ENCODE results near the gene NCBP2. TPM values are rescaled to one million over a fixed set of nuclear protein-coding genes. Genes with fewer than 3 reads are reported as not detected.

NCBP2 gene
- total and polyA plus RNA-seq, 7 donors: 35.7 to 60.7 (median 44.9) TPM

- Histone ChIP-seq H3K4me3 (no peak overlapping the region), H3K27me3 (no peaks in the 10 kb centered on the region), H3K36me3 (peaks cover 18 to 65% (median 43%) of the 10 kb centered on the region in 4 donors), H3K4me1 (peaks cover 0 to 23% (median 13%) of the 10 kb centered on the region in 4 donors), H3K27ac (no peak overlapping the region), H3K9me3 (no peaks in the 10 kb centered on the region)
- TF ChIP-seq EP300 (IDR thresholded peaks at IDR 0.05): no peak
- no peak for TF ChIP-seq POLR2AphosphoS5 (IDR thresholded peaks at IDR 0.05)
- TF ChIP-seq POLR2A (IDR thresholded peaks at IDR 0.05): no peak
- TF ChIP-seq, protein P1, sequence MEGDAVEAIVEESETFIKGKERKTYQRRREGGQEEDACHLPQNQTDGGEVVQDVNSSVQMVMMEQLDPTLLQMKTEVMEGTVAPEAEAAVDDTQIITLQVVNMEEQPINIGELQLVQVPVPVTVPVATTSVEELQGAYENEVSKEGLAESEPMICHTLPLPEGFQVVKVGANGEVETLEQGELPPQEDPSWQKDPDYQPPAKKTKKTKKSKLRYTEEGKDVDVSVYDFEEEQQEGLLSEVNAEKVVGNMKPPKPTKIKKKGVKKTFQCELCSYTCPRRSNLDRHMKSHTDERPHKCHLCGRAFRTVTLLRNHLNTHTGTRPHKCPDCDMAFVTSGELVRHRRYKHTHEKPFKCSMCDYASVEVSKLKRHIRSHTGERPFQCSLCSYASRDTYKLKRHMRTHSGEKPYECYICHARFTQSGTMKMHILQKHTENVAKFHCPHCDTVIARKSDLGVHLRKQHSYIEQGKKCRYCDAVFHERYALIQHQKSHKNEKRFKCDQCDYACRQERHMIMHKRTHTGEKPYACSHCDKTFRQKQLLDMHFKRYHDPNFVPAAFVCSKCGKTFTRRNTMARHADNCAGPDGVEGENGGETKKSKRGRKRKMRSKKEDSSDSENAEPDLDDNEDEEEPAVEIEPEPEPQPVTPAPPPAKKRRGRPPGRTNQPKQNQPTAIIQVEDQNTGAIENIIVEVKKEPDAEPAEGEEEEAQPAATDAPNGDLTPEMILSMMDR (IDR thresholded peaks at IDR 0.05): no peak
- 92% methylated on average over 2 of the region's 2 CpGs for WGBS, 2 donors
- no peak for DNase-seq
- intact Hi-C loops (cut with DNase I): no loop called here
These were observed 4.2 kb downstream of the NCBP2 start for GRCh38 chr3:196938124-196938523.

DNA sequence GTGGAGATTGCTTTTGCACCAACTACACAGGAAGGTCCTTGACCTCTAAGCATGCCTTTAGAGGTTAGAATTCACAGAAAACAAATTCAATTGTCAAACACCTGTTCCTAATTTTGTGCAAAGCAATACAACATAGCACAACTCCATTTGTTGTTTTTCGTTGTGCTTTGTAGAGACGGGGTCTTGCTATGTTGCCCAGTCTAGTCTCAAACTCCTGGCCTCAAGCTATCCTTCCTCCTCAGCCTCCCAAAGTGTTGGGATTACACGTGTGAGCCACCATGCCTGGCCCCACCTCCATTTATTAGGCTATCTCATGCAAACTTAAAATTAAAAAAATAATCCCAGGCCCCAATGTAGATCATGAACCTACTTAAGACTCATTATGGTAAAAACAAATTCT is 6.0 kb downstream of the NCBP2 start:
- H3K4me1 ChIP-seq: peaks cover 0 to 15% (median 10%) of the 10 kb centered on the region in 4 donors
- H3K27ac ChIP-seq: no peak overlapping the region
- H3K27me3 ChIP-seq: no peaks in the 10 kb centered on the region
- intact Hi-C loops (cut with DNase I): no loop called here
- TF ChIP-seq POLR2AphosphoS5 (IDR thresholded peaks at IDR 0.05) (no peak), EP300 (IDR thresholded peaks at IDR 0.05) (no peak)
- TF ChIP-seq, protein P1 (IDR thresholded peaks at IDR 0.05): no peak
- H3K36me3 ChIP-seq: peaks cover 18 to 82% (median 50%) of the 10 kb centered on the region in 4 donors
- no peaks in the 10 kb centered on the region for H3K9me3 ChIP-seq
- no peak for DNase-seq
- H3K4me3 ChIP-seq: no peak overlapping the region
- 87 to 95% methylated on average over 3 of the region's 3 CpGs for WGBS, 2 donors

- intact Hi-C loops (cut with DNase I): no loop called here
- TF ChIP-seq POLR2AphosphoS5 (IDR thresholded peaks at IDR 0.05): no peak
- no peak for TF ChIP-seq EP300 (IDR thresholded peaks at IDR 0.05)
- TF ChIP-seq, protein P1 (IDR thresholded peaks at IDR 0.05): no peak
- TF ChIP-seq POLR2A (IDR thresholded peaks at IDR 0.05): no peak
- DNase-seq: no peak
- WGBS, 2 donors: 90 to 92% methylated on average over 3 of the region's 3 CpGs
- Histone ChIP-seq H3K4me1 (no peaks in the 10 kb centered on the region), H3K27ac (no peak overlapping the region), H3K9me3 (no peaks in the 10 kb centered on the region), H3K27me3 (no peaks in the 10 kb centered on the region), H3K4me3 (no peak overlapping the region), H3K36me3 (peaks cover 17 to 97% (median 54%) of the 10 kb centered on the region in 4 donors)
These were observed 9.7 kb downstream of the NCBP2 start for GRCh38 chr3:196932600-196932999.

DNA sequence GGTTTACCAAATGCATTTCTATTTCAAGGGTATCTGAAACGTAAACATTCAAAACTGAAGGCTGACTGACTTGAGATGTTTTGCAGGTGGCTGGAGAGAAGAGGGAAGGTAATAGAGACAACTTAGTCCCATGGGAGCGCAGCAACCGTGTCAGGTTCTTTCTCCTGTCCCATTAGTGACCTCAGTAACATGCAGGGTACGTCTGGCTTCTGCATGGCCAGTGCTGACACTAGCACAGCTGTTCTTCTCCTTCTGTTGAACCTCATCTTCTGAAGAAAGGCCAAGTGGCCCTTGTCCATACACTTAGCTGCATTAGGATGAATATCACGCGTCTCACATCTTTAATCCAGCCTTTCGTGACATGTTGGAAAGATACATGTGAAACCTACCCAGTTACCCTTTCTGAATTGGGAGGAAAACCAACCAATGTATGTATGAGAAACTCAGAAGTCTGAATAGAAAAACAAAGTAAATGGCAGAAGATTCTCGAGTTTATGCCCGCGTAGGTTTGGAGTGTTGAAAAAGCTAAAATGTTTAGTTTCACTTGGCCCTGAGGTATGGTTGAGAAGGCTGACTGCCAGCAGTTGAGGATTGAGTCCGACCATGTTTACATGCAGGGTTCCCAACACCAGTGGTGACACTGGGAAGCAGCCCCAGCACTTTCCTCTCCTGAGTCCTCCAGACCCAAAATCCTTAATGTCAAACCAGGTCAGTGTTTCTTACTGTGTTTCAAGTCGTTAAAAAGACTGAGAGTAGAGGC is 10.3 kb downstream of the NCBP2 start:
- TF ChIP-seq, protein P1 (IDR thresholded peaks at IDR 0.05): no peak
- TF ChIP-seq EP300 (IDR thresholded peaks at IDR 0.05) (no peak), POLR2AphosphoS5 (IDR thresholded peaks at IDR 0.05) (no peak), POLR2A (IDR thresholded peaks at IDR 0.05) (no peak)
- Histone ChIP-seq H3K36me3 (peaks cover 11 to 91% (median 49%) of the 10 kb centered on the region in 4 donors), H3K4me1 (no peaks in the 10 kb centered on the region), H3K4me3 (no peak overlapping the region), H3K9me3 (no peaks in the 10 kb centered on the region), H3K27me3 (no peaks in the 10 kb centered on the region), H3K27ac (no peak overlapping the region)
- 81 to 91% methylated on average over 12 of the region's 12 CpGs for WGBS, 2 donors
- no peak for DNase-seq
- intact Hi-C loops (cut with DNase I): no loop called here
